ENCODE measurements around the gene TBC1D1.

- TF ChIP-seq CTCF (IDR thresholded peaks at IDR 0.05 in 8 of 11, conservative IDR thresholded peaks at IDR 0.05 in 3 of 11) (no peak), POLR2A (IDR thresholded peaks at IDR 0.05) (no peak), POLR2AphosphoS5 (IDR thresholded peaks at IDR 0.05) (no peak)
These were observed 103.7 kb downstream of the TBC1D1 start for GRCh38 chr4:37994569-37994968.

Data from spleen (tissue), 7 donors.